Spleen (tissue), 11 donors: ENCODE results near the gene NR3C1. TPM values are rescaled to one million over a fixed set of nuclear protein-coding genes. Genes with fewer than 3 reads are reported as not detected.
"Not testable (repeated sequence)": the region's sequence is repeated elsewhere in the genome, so short reads cannot be mapped to it uniquely, and the experiment has no call there.

ENCODE experiments used
- DNase-seq: peaks from one replicate; pipeline ENCODE4 v3.0.0-alpha.2; 2020
- H3K27ac ChIP-seq, 8 donors: fragments of 200-600 bp; sonication (generic) in 7 of 8; 1 replicate in 4 of 8; 2 replicates in 4 of 8; pipeline versions ENCODE4 v1.5.0 to v1.8.0; 2016 to 2021; ENCODE audit warnings: inconsistent platforms in 4 of 8, mild to moderate bottlenecking in 4 of 8, moderate library complexity in 1 of 8
- H3K27me3 ChIP-seq, 7 donors: fragments of 200-600 bp; sonication (generic) in 6 of 7; replicated peaks in 1 of 7; 1 replicate in 4 of 7; 2 replicates in 3 of 7; pipeline versions ENCODE4 v1.5.0 to v1.8.0; 2016 to 2021; ENCODE audit warnings: inconsistent platforms in 3 of 7, mild to moderate bottlenecking in 1 of 7
- H3K36me3 ChIP-seq, 6 donors: fragments of 200-600 bp; sonication (generic) in 5 of 6; 1 replicate in 4 of 6; 2 replicates in 2 of 6; pipeline versions ENCODE4 v1.5.0 to v1.8.0; 2016 to 2021; ENCODE audit warnings: inconsistent platforms in 2 of 6
- H3K4me1 ChIP-seq, 6 donors: fragments of 200-600 bp; sonication (generic) in 5 of 6; 1 replicate in 3 of 6; 2 replicates in 3 of 6; pipeline versions ENCODE4 v1.5.0 to v1.8.0; 2016 to 2021; ENCODE audit warnings: inconsistent platforms in 3 of 6
- H3K4me3 ChIP-seq, 8 donors: fragments of 200-600 bp; sonication (generic) in 7 of 8; 1 replicate in 4 of 8; 2 replicates in 4 of 8; pipeline versions ENCODE4 v1.5.0 to v1.8.0; 2016 to 2021; ENCODE audit warnings: inconsistent platforms in 4 of 8, mild to moderate bottlenecking in 4 of 8, moderate library complexity in 2 of 8
- H3K9me3 ChIP-seq, 8 donors: fragments of 200-600 bp; sonication (generic) in 7 of 8; 1 replicate in 4 of 8; 2 replicates in 4 of 8; pipeline versions ENCODE4 v1.5.0 to v1.8.0; 2016 to 2021; ENCODE audit warnings: inconsistent platforms in 4 of 8
- POLR2A ChIP-seq, 3 donors: fragments of 450-650 bp; IDR thresholded peaks; one replicate each; pipeline ENCODE4 v1.5.1; 2017; ENCODE audit warnings: antibody characterized with exemption in 3 of 3, mild to moderate bottlenecking in 1 of 3
- POLR2AphosphoS5 ChIP-seq, 3 donors: sonication (generic); formaldehyde crosslinking; IDR thresholded peaks; one replicate each; pipeline ENCODE4 v1.5.1; 2017; ENCODE audit warnings: antibody characterized with exemption in 3 of 3
- WGBS, 5 donors: extraction: QIAGEN DNeasy Blood & Tissue Kit in 3 of 5; methylation state at CpG; one replicate each; pipeline versions ENCODE4 v1.1.5 to v1.1.7; 2013 to 2018; 5-methylcytosine and 5-hydroxymethylcytosine counted together
- intact Hi-C: fragments of 100-400 bp; cut with DNase I; formaldehyde crosslinking; loops from one replicate; pipeline ENCODE4 v1.15.0; 2023; ENCODE audit warnings: low total_unique reads
- polyA plus RNA-seq, 3 donors: library from polyadenylated mRNA; stranded (reverse); fragments of 200-250 nt; gene quantifications; one replicate each; pipeline ENCODE4 v1.2.1, GENCODE V29; 2013
- total RNA-seq, 7 donors: library from RNA; depleted of rRNA in 3 of 7; stranded (reverse); fragments of >200 nt in 3 of 7; fragmentation: NEBNext Ultra II Directional in 4 of 7; extraction: Animal tissue kit (Norgen Biotek cat#: 25700) in 4 of 7; gene quantifications; one replicate each; pipeline versions ENCODE4 v1.1.0 to v1.2.1, GENCODE V29; 2016 to 2021
- TF ChIP-seq, protein P1 (sequence below), 11 experiments: fragments of 200-600 bp in 7 of 11; fragments of 450-650 bp in 4 of 11; sonication (generic) in 4 of 11; IDR thresholded peaks in 8 of 11; conservative IDR thresholded peaks in 3 of 11; 1 replicate in 7 of 11; 2 replicates in 4 of 11; pipeline versions ENCODE4 v1.4.0 to v1.8.0; 2016 to 2021; ENCODE audit warnings: antibody characterized with exemption in 11 of 11, inconsistent platforms in 4 of 11, mild to moderate bottlenecking in 1 of 11
- donor health status: healthy with polysubstance abuse.
- donor health status: DM: no; HTN: no; CAD: no; lungs with moderate emphysema.
- donor health status: DM: no; HTN: no; CAD: no.
- donor health status: Bipolar disorder and iron deficiency.
- donor health status: healthy.
- donor health status: DM: no; HTN: no; CAD: no.
- donor health status: DM: yes; HTN: yes; CAD: no.

NR3C1 gene
- total and polyA plus RNA-seq, 10 donors = 18.2 to 97.8 (median 71.2) TPM

DNA sequence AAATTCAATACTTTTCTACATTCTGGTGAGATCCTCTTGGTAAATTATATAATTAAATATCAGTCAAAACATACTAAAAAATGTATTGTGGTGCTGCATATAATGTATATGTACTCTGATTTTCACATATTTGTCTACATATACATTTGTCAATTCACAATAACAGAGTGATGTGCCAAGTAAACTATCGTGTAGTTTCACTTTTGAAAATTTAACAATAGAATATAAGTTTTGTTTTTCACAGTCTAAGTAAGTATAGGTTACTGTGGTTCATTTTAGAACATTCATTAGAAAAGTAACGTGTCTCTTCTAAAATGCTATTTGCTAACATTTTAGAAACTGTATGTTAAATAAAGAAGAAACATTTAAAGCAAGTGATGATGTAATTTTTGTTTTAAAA is 73.6 kb downstream of the NR3C1 start:
- intact Hi-C loops = no loop called here
- no peak for DNase-seq
- Histone ChIP-seq H3K9me3 (peaks cover 0 to 30% (median 7%) of the 10 kb centered on the region in 8 donors), H3K4me3 (no peak overlapping the region), H3K27ac (no peak overlapping the region), H3K4me1 (peaks cover 0 to 47% (median 4%) of the 10 kb centered on the region in 6 donors), H3K36me3 (peaks cover 0 to 18% (median 0%) of the 10 kb centered on the region in 6 donors), H3K27me3 (no peaks in the 10 kb centered on the region)
- TF ChIP-seq, protein P1, sequence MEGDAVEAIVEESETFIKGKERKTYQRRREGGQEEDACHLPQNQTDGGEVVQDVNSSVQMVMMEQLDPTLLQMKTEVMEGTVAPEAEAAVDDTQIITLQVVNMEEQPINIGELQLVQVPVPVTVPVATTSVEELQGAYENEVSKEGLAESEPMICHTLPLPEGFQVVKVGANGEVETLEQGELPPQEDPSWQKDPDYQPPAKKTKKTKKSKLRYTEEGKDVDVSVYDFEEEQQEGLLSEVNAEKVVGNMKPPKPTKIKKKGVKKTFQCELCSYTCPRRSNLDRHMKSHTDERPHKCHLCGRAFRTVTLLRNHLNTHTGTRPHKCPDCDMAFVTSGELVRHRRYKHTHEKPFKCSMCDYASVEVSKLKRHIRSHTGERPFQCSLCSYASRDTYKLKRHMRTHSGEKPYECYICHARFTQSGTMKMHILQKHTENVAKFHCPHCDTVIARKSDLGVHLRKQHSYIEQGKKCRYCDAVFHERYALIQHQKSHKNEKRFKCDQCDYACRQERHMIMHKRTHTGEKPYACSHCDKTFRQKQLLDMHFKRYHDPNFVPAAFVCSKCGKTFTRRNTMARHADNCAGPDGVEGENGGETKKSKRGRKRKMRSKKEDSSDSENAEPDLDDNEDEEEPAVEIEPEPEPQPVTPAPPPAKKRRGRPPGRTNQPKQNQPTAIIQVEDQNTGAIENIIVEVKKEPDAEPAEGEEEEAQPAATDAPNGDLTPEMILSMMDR (IDR thresholded peaks at IDR 0.05 in 8 of 11, conservative IDR thresholded peaks at IDR 0.05 in 3 of 11) = no peak
- TF ChIP-seq POLR2A (IDR thresholded peaks at IDR 0.05) (no peak), POLR2AphosphoS5 (IDR thresholded peaks at IDR 0.05) (no peak)
- WGBS, 5 donors = 63 to 75% (median 68%) methylated on average over 2 of the region's 2 CpGs

DNA sequence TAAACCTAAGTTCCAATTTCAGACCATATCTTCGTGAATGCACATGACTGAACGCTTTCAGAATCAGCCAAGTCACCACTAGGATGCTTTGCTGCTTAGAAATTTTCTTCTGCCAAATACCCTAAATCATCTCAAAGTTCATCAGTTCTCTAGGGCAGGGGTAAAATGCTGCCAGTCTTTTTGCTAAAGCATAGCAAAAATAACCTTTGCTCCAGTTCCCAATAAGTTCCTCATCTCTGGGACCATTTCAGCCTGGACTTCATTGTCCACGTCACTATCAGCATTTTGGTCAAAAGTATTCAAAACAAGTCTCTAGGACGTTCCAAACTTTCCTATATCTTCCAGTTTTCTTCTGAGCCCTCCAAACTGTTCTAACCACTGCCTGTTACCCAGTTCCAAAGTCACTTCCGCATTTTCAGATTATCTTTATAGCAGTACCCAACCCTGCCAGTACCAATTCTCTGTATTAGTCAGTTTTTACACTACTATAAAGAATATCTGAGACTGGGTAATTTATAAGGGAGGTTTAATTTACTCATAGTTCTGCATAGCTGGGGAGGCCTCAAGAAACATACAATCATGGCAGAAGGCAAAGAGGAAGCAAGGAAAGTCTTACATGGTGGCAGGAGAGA is 74.8 kb downstream of the NR3C1 start:
- Histone ChIP-seq H3K4me1 (peaks cover 0 to 47% (median 4%) of the 10 kb centered on the region in 6 donors), H3K27ac (peak overlapping the region in 3 of 8 donors; percentile 5 to 63 (median 8)), H3K36me3 (peaks cover 0 to 20% (median 0%) of the 10 kb centered on the region in 6 donors), H3K27me3 (no peaks in the 10 kb centered on the region), H3K9me3 (peaks cover 0 to 32% (median 7%) of the 10 kb centered on the region in 8 donors), H3K4me3 (no peak overlapping the region)
- TF ChIP-seq, protein P1 (IDR thresholded peaks at IDR 0.05 in 8 of 11, conservative IDR thresholded peaks at IDR 0.05 in 3 of 11) = no peak
- TF ChIP-seq POLR2A (IDR thresholded peaks at IDR 0.05) = no peak
- no peak for TF ChIP-seq POLR2AphosphoS5 (IDR thresholded peaks at IDR 0.05)
- WGBS, 5 donors = 88 to 96% (median 93%) methylated on average over 5 of the region's 5 CpGs
- intact Hi-C loops = no loop called here
- DNase-seq = no peak

DNA sequence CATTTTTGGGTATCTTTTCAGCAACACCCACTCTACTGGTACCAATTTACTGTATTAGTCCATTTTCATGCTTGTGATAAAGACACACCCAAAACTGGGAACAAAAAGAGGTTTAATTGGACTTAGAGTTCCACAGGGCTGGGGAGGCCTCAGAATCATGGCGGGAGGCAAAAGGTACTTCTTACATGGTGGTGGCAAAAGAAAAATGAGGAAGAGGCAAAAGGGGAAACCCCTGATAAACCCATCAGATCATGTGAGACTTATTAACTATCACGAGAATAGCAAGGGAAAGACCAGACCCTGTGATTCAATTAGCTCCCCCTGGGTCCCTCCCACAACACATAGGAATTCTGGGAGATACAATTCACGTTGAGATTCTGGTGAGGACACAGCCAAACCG is 78.4 kb downstream of the NR3C1 start:
- H3K27me3 ChIP-seq, H3K4me3 ChIP-seq, intact Hi-C loops, DNase-seq, H3K27ac ChIP-seq: not testable (repeated sequence)
- peaks cover 0 to 17% (median 0%) of the 10 kb centered on the region in 6 donors for H3K36me3 ChIP-seq
- H3K4me1 ChIP-seq = peaks cover 0 to 64% (median 6%) of the 10 kb centered on the region in 6 donors
- WGBS, 5 donors = 89 to 93% (median 91%) methylated on average over 4 of the region's 4 CpGs
- H3K9me3 ChIP-seq = peaks cover 0 to 32% (median 7%) of the 10 kb centered on the region in 8 donors

DNA sequence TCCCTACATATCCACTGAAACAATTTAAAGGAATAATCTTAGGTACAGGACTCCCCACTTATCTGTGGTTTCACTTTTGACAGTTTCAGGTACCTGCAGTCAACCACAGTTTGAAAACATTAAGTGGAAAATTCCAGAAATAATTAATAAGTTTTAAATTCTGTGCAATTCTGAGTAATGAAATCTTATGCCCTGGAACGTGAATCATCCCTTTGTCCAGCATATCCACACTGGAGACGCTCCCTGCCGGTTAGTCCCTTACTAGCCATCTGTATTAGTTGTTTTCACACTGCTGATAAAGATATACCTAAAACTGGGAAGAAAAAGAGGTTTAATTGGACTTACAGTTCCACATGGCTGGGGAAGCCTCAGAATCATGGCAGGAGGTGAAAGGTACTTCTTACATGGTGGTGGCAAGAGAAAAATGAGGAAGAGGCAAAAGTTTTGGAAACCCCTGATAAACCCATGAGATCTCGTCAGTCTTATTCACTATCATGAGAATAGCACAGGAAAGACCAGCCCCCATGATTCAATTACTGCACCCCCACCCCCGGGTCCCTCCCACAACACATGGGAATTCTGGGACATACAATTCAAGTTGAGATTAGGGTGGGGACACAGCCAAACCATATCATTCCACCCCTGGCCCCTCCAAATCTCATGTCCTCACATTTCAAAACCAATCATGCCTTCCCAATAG is 80.4 kb downstream of the NR3C1 start:
- H3K27ac ChIP-seq, H3K4me3 ChIP-seq, intact Hi-C loops, DNase-seq, H3K27me3 ChIP-seq: not testable (repeated sequence)
- peaks cover 0 to 20% (median 7%) of the 10 kb centered on the region in 8 donors for H3K9me3 ChIP-seq
- H3K4me1 ChIP-seq = peaks cover 0 to 64% (median 9%) of the 10 kb centered on the region in 6 donors
- H3K36me3 ChIP-seq = peaks cover 0 to 16% (median 0%) of the 10 kb centered on the region in 6 donors
- WGBS, 5 donors = 95 to 99% (median 97%) methylated on average over 5 of the region's 5 CpGs

DNA sequence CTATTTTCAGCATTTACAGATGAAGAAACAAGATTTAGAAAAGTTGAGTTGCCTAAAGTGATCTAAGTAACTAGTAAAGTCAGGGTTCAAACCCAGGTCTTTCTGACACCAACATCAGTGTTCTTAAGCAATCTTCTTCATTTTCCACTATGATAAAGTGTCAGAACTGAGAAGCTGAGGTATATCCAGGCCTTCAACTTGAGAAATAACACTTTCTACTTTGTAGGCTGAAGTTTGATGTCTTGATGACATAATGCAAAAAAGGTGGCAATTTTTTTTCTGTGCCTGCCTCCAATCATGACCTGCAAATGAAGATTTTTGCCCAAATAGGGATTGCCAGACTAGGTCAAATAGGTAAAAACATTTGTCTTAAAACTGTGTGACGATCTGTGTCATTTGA is 81.3 kb downstream of the NR3C1 start:
- H3K36me3 ChIP-seq = peaks cover 0 to 7% (median 0%) of the 10 kb centered on the region in 6 donors
- peaks cover 0 to 11% (median under 1%) of the 10 kb centered on the region in 8 donors for H3K9me3 ChIP-seq
- no peak overlapping the region for H3K4me3 ChIP-seq
- DNase-seq = no peak
- H3K4me1 ChIP-seq = peaks cover 0 to 66% (median 12%) of the 10 kb centered on the region in 6 donors
- TF ChIP-seq POLR2A (IDR thresholded peaks at IDR 0.05) (no peak), POLR2AphosphoS5 (IDR thresholded peaks at IDR 0.05) (no peak)
- TF ChIP-seq, protein P1 (IDR thresholded peaks at IDR 0.05 in 8 of 11, conservative IDR thresholded peaks at IDR 0.05 in 3 of 11) = no peak
- H3K27me3 ChIP-seq = no peaks in the 10 kb centered on the region
- H3K27ac ChIP-seq = no peak overlapping the region
- WGBS, 5 donors = 40 to 83% (median 70%) methylated on average over 1 of the region's 1 CpG
- intact Hi-C loops = no loop called here
